Muscle of back (tissue), 13 donors: ENCODE measurements around the gene VPS9D1. TPM values are rescaled to one million over a fixed set of nuclear protein-coding genes. Genes with fewer than 3 reads are reported as not detected.

Source experiments
- DNase-seq, 3 donors: peaks; one replicate each; pipeline versions ENCODE4 v3.0.0 to v3.0.0-alpha.2; 2013
- long read RNA-seq, 9 donors: transcript quantifications; one replicate each; lab custom pipeline, GENCODE V29; 2026
- polyA plus RNA-seq, 10 donors: library from polyadenylated mRNA; unstranded; fragments of 120-200 nt; gene quantifications; one replicate each; pipeline ENCODE4 v1.2.1, GENCODE V29; 2013; ENCODE audit not compliant: insufficient read length in 10 of 10

VPS9D1 gene
- polyA plus RNA-seq = 10 to 100 TPM in 4 of 10 donors, 1 to 10 TPM in 6; 7.4 to 12.4 (median 9.9) TPM
- long read RNA-seq, donor 1 = 0 reads
- long read RNA-seq, donor 2, partial matches to known transcripts = 0 of 1 reads
- long read RNA-seq, donor 2, other reads (novel, unspliced or antisense) = 0 of 1 reads
- long read RNA-seq, donor 3 = 0 reads
- long read RNA-seq, donor 4 = 0 reads
- long read RNA-seq, donor 5 = 0 reads
- long read RNA-seq, donor 6 = 0 reads
- long read RNA-seq, donor 7 = 0 reads
- long read RNA-seq, donor 8 = 0 reads
- long read RNA-seq, donor 9 = 0 reads

- peak; percentile 72 to 96 (median 86) for DNase-seq
These were observed at the start of gene VPS9D1, which contains the start of gene ZNF276 for GRCh38 chr16:89720813-89721545. VPS9D1 (minus strand) TSS chr16:89720898; CDS start chr16:89720861, 37 bp downstream. ZNF276 (plus strand) TSS chr16:89721537; CDS start chr16:89721641, 104 bp downstream.

- no peak for DNase-seq
These were observed 49.7 kb upstream of the VPS9D1 start for GRCh38 chr16:89770367-89770766.

- no peak for DNase-seq
These were observed 44.7 kb upstream of the VPS9D1 start for GRCh38 chr16:89765292-89765830.

- peak; percentile 2 to 49 (median 27) for DNase-seq
These were observed 44.1 kb upstream of the VPS9D1 start for GRCh38 chr16:89764711-89765201.

GRCh38 chr16:89761304-89761922, 40.7 kb upstream of the VPS9D1 start:
- DNase-seq = no peak

GRCh38 chr16:89759746-89760340, 39.1 kb upstream of the VPS9D1 start:
- DNase-seq = no peak

GRCh38 chr16:89749637-89750036, 28.9 kb upstream of the VPS9D1 start:
- peak in 1 of 3 donors; percentile 22 for DNase-seq

GRCh38 chr16:89748921-89749320, 28.2 kb upstream of the VPS9D1 start:
- DNase-seq = no peak

GRCh38 chr16:89748076-89748475, 27.4 kb upstream of the VPS9D1 start:
- no peak for DNase-seq

GRCh38 chr16:89746043-89746442, 25.3 kb upstream of the VPS9D1 start:
- DNase-seq = no peak

GRCh38 chr16:89744813-89745212, 24.1 kb upstream of the VPS9D1 start:
- DNase-seq = no peak

GRCh38 chr16:89742948-89743347, 22.2 kb upstream of the VPS9D1 start:
- DNase-seq = no peak

- no peak for DNase-seq
These were observed 20.8 kb upstream of the VPS9D1 start for GRCh38 chr16:89741342-89742014.

GRCh38 chr16:89739383-89739782, 18.7 kb upstream of the VPS9D1 start:
- DNase-seq = no peak

- no peak for DNase-seq
These were observed 18.0 kb upstream of the VPS9D1 start for GRCh38 chr16:89738538-89739317.

GRCh38 chr16:89738072-89738377, 17.3 kb upstream of the VPS9D1 start:
- DNase-seq = no peak

GRCh38 chr16:89737341-89738071, 16.8 kb upstream of the VPS9D1 start:
- DNase-seq = no peak

- no peak for DNase-seq
These were observed 15.9 kb upstream of the VPS9D1 start for GRCh38 chr16:89736554-89736953.

GRCh38 chr16:89733792-89734191, 13.1 kb upstream of the VPS9D1 start:
- DNase-seq = no peak

- no peak for DNase-seq
These were observed 12.6 kb upstream of the VPS9D1 start for GRCh38 chr16:89733322-89733721.
